Mesendoderm (in vitro differentiated cells): ENCODE data around the gene LRSAM1.

Source experiments
- DNase-seq: peaks from one replicate; pipeline ENCODE4 v3.0.0; 2013
- H2AK5ac ChIP-seq: 2 replicates; pipeline ENCODE4 v1.6.1; 2013; ENCODE audit warnings: low read length, inconsistent platforms
- H2BK120ac ChIP-seq: 2 replicates; pipeline ENCODE4 v1.6.1; 2013; ENCODE audit warnings: low read depth, mild to moderate bottlenecking, low read length, moderate library complexity, mixed read lengths
- H2BK15ac ChIP-seq: replicated peaks from 2 replicates; pipeline ENCODE4 v1.6.1; 2013; ENCODE audit warnings: low read depth, mild to moderate bottlenecking, moderate library complexity
- H2BK5ac ChIP-seq: 2 replicates; pipeline ENCODE4 v1.6.1; 2013; ENCODE audit warnings: low read length, inconsistent platforms
- H3K18ac ChIP-seq: 2 replicates; pipeline ENCODE4 v1.6.1; 2013; ENCODE audit warnings: mild to moderate bottlenecking, low read length, mixed read lengths
- H3K23ac ChIP-seq: one replicate; pipeline ENCODE4 v1.6.1; 2013; ENCODE audit warnings: low read length
- H3K27ac ChIP-seq: 2 replicates; pipeline ENCODE4 v1.5.1; 2013; ENCODE audit warnings: low read depth, mild to moderate bottlenecking, inconsistent platforms, low read length, moderate library complexity
- H3K27me3 ChIP-seq: 2 replicates; pipeline ENCODE4 v1.6.1; 2013; ENCODE audit warnings: low read length, control low read depth, mild to moderate bottlenecking, inconsistent platforms; ENCODE audit not compliant: insufficient read depth, poor library complexity
- H3K36me3 ChIP-seq: 2 replicates; pipeline ENCODE4 v1.6.1; 2013; ENCODE audit warnings: low read length, inconsistent platforms; ENCODE audit not compliant: control insufficient read depth, insufficient read depth
- H3K4ac ChIP-seq: one replicate; pipeline ENCODE4 v1.6.1; 2013; ENCODE audit warnings: low read depth, mild to moderate bottlenecking, low read length, moderate library complexity
- H3K4me1 ChIP-seq: 2 replicates; pipeline ENCODE4 v1.6.1; 2013; ENCODE audit warnings: low read depth, low read length, inconsistent platforms; ENCODE audit not compliant: control insufficient read depth
- H3K4me2 ChIP-seq: 2 replicates; pipeline ENCODE4 v1.6.1; 2013; ENCODE audit warnings: low read length
- H3K4me3 ChIP-seq: 2 replicates; pipeline ENCODE4 v1.5.1; 2013; ENCODE audit warnings: mild to moderate bottlenecking, low read length
- H3K56ac ChIP-seq: one replicate; pipeline ENCODE4 v1.6.1; 2013; ENCODE audit warnings: low read length
- H3K79me1 ChIP-seq: 2 replicates; pipeline ENCODE4 v1.6.1; 2013; ENCODE audit warnings: low read length, inconsistent platforms
- H3K79me2 ChIP-seq: 2 replicates; pipeline ENCODE4 v1.6.1; 2013; ENCODE audit warnings: mild to moderate bottlenecking, low read length; ENCODE audit not compliant: control insufficient read depth, insufficient read depth
- H3K9ac ChIP-seq: 2 replicates; pipeline ENCODE4 v1.6.1; 2013; ENCODE audit warnings: low read length, inconsistent platforms
- H4K5ac ChIP-seq: one replicate; pipeline ENCODE4 v1.6.1; 2013; ENCODE audit warnings: low read length
- H4K8ac ChIP-seq: one replicate; pipeline ENCODE4 v1.6.1; 2013; ENCODE audit warnings: low read depth, mild to moderate bottlenecking, control low read depth, low read length, moderate library complexity
- WGBS: extraction: QIAGEN DNeasy Blood & Tissue Kit; methylation state at CpG from one replicate; pipeline ENCODE4 v1.1.7; 2013; ENCODE audit warnings: low lambda C conversion rate, missing lambda C conversion rate; ENCODE audit not compliant: insufficient coverage; ENCODE audit errors: extremely low coverage; 5-methylcytosine and 5-hydroxymethylcytosine counted together

Gene LRSAM1

GRCh38 chr9:127406799-127407491 lies 44.4 kb upstream of the LRSAM1 start:
- no peak for DNase-seq
- Histone ChIP-seq H4K5ac (no peak overlapping the region), H4K8ac (no peak overlapping the region), H2BK15ac (no peak overlapping the region), H3K4ac (no peak overlapping the region), H2BK120ac (no peak overlapping the region), H2BK5ac (no peak overlapping the region), H3K23ac (no peak overlapping the region), H3K36me3 (peaks cover 1% of the 10 kb centered on the region), H3K79me1 (no peaks in the 10 kb centered on the region), H3K79me2 (no peaks in the 10 kb centered on the region), H3K27ac (no peak overlapping the region), H3K4me3 (no peak overlapping the region), H3K18ac (no peak overlapping the region), H2AK5ac (no peak overlapping the region), H3K27me3 (no peaks in the 10 kb centered on the region), H3K4me1 (no peaks in the 10 kb centered on the region), H3K9ac (no peak overlapping the region), H3K56ac (no peak overlapping the region), H3K4me2 (no peak overlapping the region)
- no CpG with 5 or more reads among the region's 13 CpGs for WGBS

GRCh38 chr9:127407492-127407843 lies 43.8 kb upstream of the LRSAM1 start:
- no peak overlapping the region for H3K56ac ChIP-seq

GRCh38 chr9:127411122-127411521 lies 40.2 kb upstream of the LRSAM1 start:
- no peaks in the 10 kb centered on the region for H3K27me3 ChIP-seq
- no peak overlapping the region for H4K5ac ChIP-seq
- no peak overlapping the region for H3K27ac ChIP-seq
- no peak overlapping the region for H3K4me2 ChIP-seq
- no peak overlapping the region for H3K4me3 ChIP-seq
- no peak overlapping the region for H3K4ac ChIP-seq
- no CpG with 5 or more reads among the region's 4 CpGs for WGBS
- no peak overlapping the region for H2BK120ac ChIP-seq
- no peak overlapping the region for H4K8ac ChIP-seq
- no peaks in the 10 kb centered on the region for H3K79me2 ChIP-seq
- no peak overlapping the region for H2BK5ac ChIP-seq
- H2BK15ac ChIP-seq: no peak overlapping the region
- no peak overlapping the region for H3K9ac ChIP-seq
- H2AK5ac ChIP-seq: no peak overlapping the region
- H3K18ac ChIP-seq: no peak overlapping the region
- no peak overlapping the region for H3K56ac ChIP-seq
- no peaks in the 10 kb centered on the region for H3K4me1 ChIP-seq
- H3K23ac ChIP-seq: no peak overlapping the region
- H3K36me3 ChIP-seq: no peaks in the 10 kb centered on the region
- H3K79me1 ChIP-seq: no peaks in the 10 kb centered on the region
- no peak for DNase-seq

More at GRCh38 chr9:127407492-127407843, 43.8 kb upstream of the LRSAM1 start:
- DNase-seq: no peak
- Histone ChIP-seq H2BK5ac (no peak overlapping the region), H3K18ac (no peak overlapping the region), H3K79me1 (no peaks in the 10 kb centered on the region), H3K4ac (no peak overlapping the region), H3K36me3 (peaks cover 1% of the 10 kb centered on the region), H4K5ac (no peak overlapping the region), H3K4me3 (no peak overlapping the region), H3K27me3 (no peaks in the 10 kb centered on the region), H3K23ac (no peak overlapping the region), H3K4me1 (no peaks in the 10 kb centered on the region), H3K27ac (no peak overlapping the region), H3K4me2 (no peak overlapping the region), H2BK15ac (no peak overlapping the region), H3K9ac (no peak overlapping the region), H2BK120ac (no peak overlapping the region), H2AK5ac (no peak overlapping the region), H4K8ac (no peak overlapping the region), H3K79me2 (no peaks in the 10 kb centered on the region)
- WGBS: no CpG with 5 or more reads among the region's 6 CpGs

DNA sequence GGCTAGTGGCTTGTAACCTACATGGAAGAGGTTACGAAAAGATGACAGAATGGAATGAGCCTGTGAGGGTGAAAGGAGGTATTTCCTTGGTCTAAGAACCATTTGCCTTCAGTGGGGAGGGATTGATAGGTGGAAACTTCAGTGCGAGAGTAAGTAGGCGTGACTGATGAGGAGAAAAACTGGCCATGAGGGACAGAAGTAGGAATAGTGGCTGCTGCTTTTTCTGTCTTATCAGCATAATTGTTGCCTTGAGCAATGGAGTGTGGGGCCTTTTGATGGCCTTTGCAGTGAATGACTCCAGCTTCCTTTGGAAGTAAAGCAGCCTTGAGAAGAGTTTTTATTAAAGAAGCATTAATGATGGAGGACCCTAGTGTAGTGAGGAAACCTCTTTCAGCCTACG lies 36.2 kb upstream of the LRSAM1 start:
- Histone ChIP-seq H3K27me3 (no peaks in the 10 kb centered on the region), H4K8ac (no peak overlapping the region), H3K4me3 (no peak overlapping the region), H2BK15ac (no peak overlapping the region), H3K23ac (no peak overlapping the region), H3K79me1 (no peaks in the 10 kb centered on the region), H3K56ac (no peak overlapping the region), H3K36me3 (no peaks in the 10 kb centered on the region), H3K4me1 (no peaks in the 10 kb centered on the region), H3K27ac (no peak overlapping the region), H2BK120ac (no peak overlapping the region), H3K4ac (no peak overlapping the region), H4K5ac (no peak overlapping the region), H3K79me2 (no peaks in the 10 kb centered on the region), H2AK5ac (no peak overlapping the region), H3K9ac (no peak overlapping the region), H3K4me2 (no peak overlapping the region), H3K18ac (no peak overlapping the region), H2BK5ac (no peak overlapping the region)
- no CpG with 5 or more reads among the region's 4 CpGs for WGBS
- no peak for DNase-seq

DNA sequence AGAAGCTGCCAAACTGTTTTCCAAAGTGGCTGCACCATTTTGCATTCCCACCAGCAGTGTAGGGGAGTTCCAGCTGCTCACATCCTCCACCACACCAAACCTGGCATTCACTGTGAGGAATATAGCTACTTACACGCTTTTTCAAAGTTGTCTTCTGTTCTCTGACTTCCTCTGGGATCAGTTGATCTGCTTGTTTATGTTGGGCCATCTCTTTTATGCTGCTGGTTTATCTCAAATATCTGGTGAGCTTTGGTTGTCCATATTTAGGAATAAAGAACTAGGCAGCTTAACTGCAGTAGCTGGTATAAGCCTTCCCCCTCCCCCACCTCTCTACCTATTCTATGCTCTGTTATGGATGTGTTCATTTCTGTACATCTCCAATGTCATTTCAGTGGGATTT lies 35.7 kb upstream of the LRSAM1 start:
- Histone ChIP-seq H3K4ac (no peak overlapping the region), H3K4me3 (no peak overlapping the region), H3K9ac (no peak overlapping the region), H3K27ac (no peak overlapping the region), H3K27me3 (no peaks in the 10 kb centered on the region), H3K23ac (no peak overlapping the region), H3K79me1 (no peaks in the 10 kb centered on the region), H2BK15ac (no peak overlapping the region), H3K4me1 (no peaks in the 10 kb centered on the region), H2AK5ac (no peak overlapping the region), H4K8ac (no peak overlapping the region), H3K36me3 (no peaks in the 10 kb centered on the region), H3K79me2 (no peaks in the 10 kb centered on the region), H4K5ac (no peak overlapping the region), H3K4me2 (no peak overlapping the region), H3K56ac (no peak overlapping the region), H3K18ac (no peak overlapping the region), H2BK5ac (no peak overlapping the region), H2BK120ac (no peak overlapping the region)
- no peak for DNase-seq
- no CpG with 5 or more reads among the region's 1 CpG for WGBS
